Activated T-cell treated with anti-CD3 and anti-CD28 coated beads, Interleukin-2, amount 50 U/mL, for 4 hours (primary cell): ENCODE data around the gene NCKIPSD. TPM values are rescaled to one million over a fixed set of nuclear protein-coding genes. Genes with fewer than 3 reads are reported as not detected.

Experiments used
- ATAC-seq, 2 donors: fragments of 200-7000 bp; cut with Tn5 transposase; one replicate each; pipeline ENCODE4 v1.10.0; 2021
- DNase-seq: peaks from one replicate; pipeline ENCODE4 v3.0.0-alpha.2; 2020
- H3K27me3 Mint-ChIP-seq: one replicate; pipeline ENCODE4 v1.8.0; 2021; ENCODE audit warnings: low read depth, mixed read lengths
- H3K36me3 Mint-ChIP-seq: one replicate; pipeline ENCODE4 v1.8.0; 2022; ENCODE audit warnings: mixed read lengths; ENCODE audit not compliant: insufficient read depth
- H3K4me1 Mint-ChIP-seq: one replicate; pipeline ENCODE4 v1.8.0; 2021; ENCODE audit warnings: low read depth, mixed read lengths
- H3K4me3 Mint-ChIP-seq: one replicate; pipeline ENCODE4 v1.8.0; 2021; ENCODE audit warnings: mild to moderate bottlenecking, moderate library complexity, mixed read lengths
- H3K9me3 Mint-ChIP-seq: one replicate; pipeline ENCODE4 v1.8.0; 2021; ENCODE audit warnings: mixed read lengths
- total RNA-seq, 3 donors: library from RNA; stranded (reverse); gene quantifications; one replicate each; pipeline ENCODE4 v1.2.1, GENCODE V29; 2021

The NCKIPSD gene
- total RNA-seq, 3 donors from 2014 or later = 21.3 to 24.3 (median 22.0) TPM

GRCh38 chr3:48688737-48689075 is 3.0 kb upstream of the NCKIPSD start:
- H3K27me3 Mint-ChIP-seq = no peaks in the 10 kb centered on the region
- no peak overlapping the region for H3K4me3 Mint-ChIP-seq
- no peak for ATAC-seq
- DNase-seq = no peak
- peaks cover 20% of the 10 kb centered on the region for H3K36me3 Mint-ChIP-seq
- peaks cover 17% of the 10 kb centered on the region for H3K4me1 Mint-ChIP-seq
- no peaks in the 10 kb centered on the region for H3K9me3 Mint-ChIP-seq

- no peaks in the 10 kb centered on the region for H3K9me3 Mint-ChIP-seq
- DNase-seq (no peak), ATAC-seq (no peak)
- H3K27me3 Mint-ChIP-seq = no peaks in the 10 kb centered on the region
- peaks cover 18% of the 10 kb centered on the region for H3K36me3 Mint-ChIP-seq
- H3K4me1 Mint-ChIP-seq = peaks cover 19% of the 10 kb centered on the region
- H3K4me3 Mint-ChIP-seq = no peak overlapping the region
Observed at GRCh38 chr3:48688032-48688736, 2.5 kb upstream of the NCKIPSD start.

DNA sequence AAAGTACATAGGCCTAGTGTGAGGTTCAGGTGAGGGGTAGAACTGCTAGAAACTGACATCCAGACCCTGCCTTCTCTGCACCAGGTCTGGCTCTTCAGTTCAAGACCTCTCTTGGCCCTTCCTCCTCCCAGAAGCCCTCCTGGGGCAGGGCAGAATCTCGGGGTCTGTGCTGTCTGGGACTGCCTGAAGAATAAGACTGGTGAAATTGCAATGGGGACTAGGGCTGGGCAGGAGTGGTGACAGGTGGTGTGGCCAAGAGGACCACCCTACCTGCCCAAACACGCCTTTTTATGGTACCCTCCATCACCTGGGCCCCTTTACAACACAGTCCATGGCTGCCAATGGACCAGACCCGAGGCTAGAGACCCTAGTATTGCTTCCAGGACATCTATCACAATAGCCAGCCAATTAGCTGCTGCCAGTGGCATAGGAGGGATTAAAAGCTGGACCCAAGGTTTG is 1.5 kb upstream of the NCKIPSD start:
- peaks cover 19% of the 10 kb centered on the region for H3K4me1 Mint-ChIP-seq
- H3K4me3 Mint-ChIP-seq = no peak overlapping the region
- ATAC-seq (no peak), DNase-seq (no peak)
- H3K27me3 Mint-ChIP-seq = no peaks in the 10 kb centered on the region
- no peaks in the 10 kb centered on the region for H3K9me3 Mint-ChIP-seq
- peaks cover 18% of the 10 kb centered on the region for H3K36me3 Mint-ChIP-seq

DNA sequence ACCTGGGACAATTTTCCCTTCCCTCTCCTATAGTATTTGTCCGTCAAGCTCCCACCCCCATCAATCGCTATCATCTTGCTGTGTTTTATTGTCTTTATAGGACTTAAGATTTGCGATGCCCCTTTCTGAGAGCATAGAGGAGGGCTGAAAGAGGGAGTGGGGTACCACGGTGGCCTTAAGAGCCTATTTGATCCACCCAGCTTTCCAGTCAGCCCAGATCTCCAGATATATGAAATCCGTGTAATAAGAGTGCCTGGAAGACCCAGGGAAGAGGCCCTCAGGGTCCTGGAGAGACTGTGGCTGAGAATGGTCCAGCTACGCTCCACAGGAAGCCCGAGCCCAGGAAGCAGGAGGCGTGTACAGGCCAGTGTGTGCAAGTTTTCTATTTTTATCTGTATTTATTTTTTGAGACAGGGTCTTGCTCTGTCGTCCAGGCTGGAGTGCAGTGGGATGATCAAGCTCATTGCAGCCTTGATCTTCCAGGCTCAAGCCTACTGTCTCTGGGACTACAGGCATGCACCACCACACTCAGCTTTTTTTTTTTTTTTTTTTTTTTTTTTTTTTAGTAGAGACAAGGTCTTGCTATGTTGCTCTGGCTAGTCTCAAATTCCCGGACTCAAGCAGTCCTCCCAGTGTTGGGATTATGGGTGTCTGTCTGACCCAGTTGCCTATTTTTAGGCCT is 964 bp upstream of the NCKIPSD start:
- no peaks in the 10 kb centered on the region for H3K27me3 Mint-ChIP-seq
- no peaks in the 10 kb centered on the region for H3K9me3 Mint-ChIP-seq
- DNase-seq (no peak), ATAC-seq (no peak)
- H3K4me3 Mint-ChIP-seq = peak overlapping the region; percentile 85
- H3K36me3 Mint-ChIP-seq = peaks cover 18% of the 10 kb centered on the region
- H3K4me1 Mint-ChIP-seq = peaks cover 19% of the 10 kb centered on the region

DNA sequence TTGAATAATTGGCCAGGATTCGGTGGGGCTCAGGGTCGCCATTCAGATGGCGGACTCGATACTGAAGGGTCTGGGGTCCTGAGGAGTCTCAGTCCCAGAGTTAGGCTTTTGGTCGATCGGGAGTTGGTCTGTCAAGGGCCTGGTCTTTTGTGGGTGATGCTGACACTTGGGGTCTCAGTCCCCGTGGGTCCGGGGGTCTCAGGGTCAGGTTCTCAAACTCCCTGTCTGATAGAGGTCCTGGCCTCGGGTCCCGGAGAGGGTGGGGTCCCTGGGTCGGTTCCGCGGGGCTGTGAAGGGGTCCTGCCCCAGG is 467 bp downstream of the NCKIPSD start:
- no peaks in the 10 kb centered on the region for H3K9me3 Mint-ChIP-seq
- ATAC-seq (no peak), DNase-seq (no peak)
- peaks cover 23% of the 10 kb centered on the region for H3K36me3 Mint-ChIP-seq
- no peaks in the 10 kb centered on the region for H3K27me3 Mint-ChIP-seq
- H3K4me1 Mint-ChIP-seq = peaks cover 28% of the 10 kb centered on the region
- H3K4me3 Mint-ChIP-seq = peak overlapping the region; percentile 85

GRCh38 chr3:48684480-48685143 is 1.1 kb downstream of the NCKIPSD start:
- Mint-ChIP-seq H3K9me3 (no peaks in the 10 kb centered on the region), H3K4me3 (peak overlapping the region; percentile 82), H3K27me3 (no peaks in the 10 kb centered on the region), H3K36me3 (peaks cover 18% of the 10 kb centered on the region), H3K4me1 (peaks cover 31% of the 10 kb centered on the region)
- no peak for DNase-seq
- ATAC-seq = no peak

- Mint-ChIP-seq H3K36me3 (peaks cover 18% of the 10 kb centered on the region), H3K4me1 (peaks cover 35% of the 10 kb centered on the region), H3K27me3 (no peaks in the 10 kb centered on the region), H3K4me3 (peak overlapping the region; percentile 82), H3K9me3 (no peaks in the 10 kb centered on the region)
- DNase-seq (no peak), ATAC-seq (no peak)
Observed at GRCh38 chr3:48684054-48684349, 1.7 kb downstream of the NCKIPSD start.

DNA sequence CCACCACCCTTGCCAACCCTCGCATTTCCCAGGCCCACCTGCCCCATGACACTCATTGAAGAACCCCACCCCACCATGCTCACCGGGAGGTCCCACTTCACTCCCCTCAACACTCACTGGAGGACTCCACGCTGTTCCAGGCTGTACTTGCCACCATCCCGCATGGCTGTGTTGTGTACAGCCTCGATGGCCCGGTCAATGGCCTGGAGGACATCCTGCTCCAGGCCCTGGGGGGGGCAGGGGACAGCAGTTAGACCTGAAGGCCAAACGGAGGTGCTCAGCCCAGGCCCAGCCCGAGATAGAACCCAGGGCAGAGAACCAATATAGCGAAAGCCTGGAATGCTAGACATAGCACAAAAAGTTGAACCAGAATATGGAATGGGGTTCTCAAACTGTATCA is 2.9 kb downstream of the NCKIPSD start:
- peaks cover 21% of the 10 kb centered on the region for H3K36me3 Mint-ChIP-seq
- no peaks in the 10 kb centered on the region for H3K9me3 Mint-ChIP-seq
- no peak for ATAC-seq
- H3K4me1 Mint-ChIP-seq = peaks cover 35% of the 10 kb centered on the region
- no peak for DNase-seq
- H3K27me3 Mint-ChIP-seq = no peaks in the 10 kb centered on the region
- no peak overlapping the region for H3K4me3 Mint-ChIP-seq

GRCh38 chr3:48681974-48682610 is 3.6 kb downstream of the NCKIPSD start:
- Mint-ChIP-seq H3K9me3 (no peaks in the 10 kb centered on the region), H3K36me3 (peaks cover 26% of the 10 kb centered on the region), H3K4me1 (peaks cover 35% of the 10 kb centered on the region), H3K27me3 (no peaks in the 10 kb centered on the region), H3K4me3 (no peak overlapping the region)
- DNase-seq (no peak), ATAC-seq (no peak)

DNA sequence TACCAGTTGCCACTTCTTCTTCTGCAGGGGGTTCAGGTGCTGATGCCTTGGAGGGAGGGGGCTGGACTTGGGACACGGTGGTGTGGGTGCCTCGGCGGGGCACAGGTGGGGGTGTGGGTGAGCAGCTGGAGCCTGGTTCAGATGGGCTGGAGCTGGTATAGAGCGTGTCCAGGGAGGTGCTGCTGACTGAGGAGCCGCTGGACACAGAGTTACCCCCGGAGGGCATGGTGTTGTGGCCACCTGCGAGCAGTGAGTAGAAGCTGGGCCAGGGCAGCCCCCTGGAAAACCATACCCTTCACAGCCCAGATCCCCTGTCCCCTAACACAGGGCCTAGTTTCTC is 4.2 kb downstream of the NCKIPSD start:
- H3K4me1 Mint-ChIP-seq = peaks cover 33% of the 10 kb centered on the region

DNA sequence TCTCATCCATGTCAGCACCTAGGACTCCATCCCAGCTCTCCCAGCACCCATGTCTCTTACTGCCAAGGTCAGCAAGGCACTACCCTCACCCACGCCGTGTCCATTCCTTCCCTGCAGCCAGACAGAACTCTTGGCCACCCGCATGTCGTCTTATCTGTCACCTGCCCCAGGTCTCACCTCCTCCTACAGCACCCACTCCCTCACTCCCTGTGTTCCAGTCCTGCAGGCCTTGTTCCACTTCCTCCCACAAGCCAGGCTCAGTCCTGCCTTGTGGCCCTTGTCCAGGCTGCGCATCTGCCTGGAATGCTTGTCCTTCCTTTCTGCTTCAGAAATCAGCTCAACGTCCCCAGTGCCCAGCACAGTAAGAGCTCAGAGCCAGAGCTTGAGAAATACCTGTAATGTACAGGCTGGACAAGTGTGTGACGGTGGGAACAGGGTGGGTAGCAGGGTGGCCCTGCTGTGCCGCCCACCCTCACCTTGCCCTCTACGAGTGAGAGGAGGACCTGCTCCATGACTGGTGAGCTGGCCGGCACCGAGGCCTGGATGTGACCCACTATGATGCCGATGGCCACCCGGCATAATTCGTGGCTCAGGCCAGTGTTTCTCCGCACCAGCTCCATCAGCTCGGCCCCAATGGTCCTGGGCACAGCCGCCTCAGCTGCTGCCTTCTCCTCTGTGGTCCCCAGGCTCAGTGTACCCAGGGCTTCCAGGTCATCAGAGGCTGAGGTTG is 4.7 kb downstream of the NCKIPSD start:
- no peaks in the 10 kb centered on the region for H3K27me3 Mint-ChIP-seq

More for the DNA sequence above, 4.2 kb downstream of the NCKIPSD start:
- DNase-seq (no peak), ATAC-seq (no peak)
- no peaks in the 10 kb centered on the region for H3K27me3 Mint-ChIP-seq
- no peaks in the 10 kb centered on the region for H3K9me3 Mint-ChIP-seq
- H3K4me3 Mint-ChIP-seq = no peak overlapping the region
- H3K36me3 Mint-ChIP-seq = peaks cover 26% of the 10 kb centered on the region

GRCh38 chr3:48679411-48680391 is 6.0 kb downstream of the NCKIPSD start:
- peaks cover 31% of the 10 kb centered on the region for H3K36me3 Mint-ChIP-seq
- DNase-seq = no peak
- no peak for ATAC-seq
- H3K27me3 Mint-ChIP-seq = no peaks in the 10 kb centered on the region
- peaks cover 26% of the 10 kb centered on the region for H3K4me1 Mint-ChIP-seq
- H3K4me3 Mint-ChIP-seq = no peak overlapping the region
- H3K9me3 Mint-ChIP-seq = no peaks in the 10 kb centered on the region

More for the DNA sequence above, 4.7 kb downstream of the NCKIPSD start:
- ATAC-seq (no peak), DNase-seq (no peak)
- Mint-ChIP-seq H3K4me1 (peaks cover 31% of the 10 kb centered on the region), H3K4me3 (no peak overlapping the region), H3K9me3 (no peaks in the 10 kb centered on the region), H3K36me3 (peaks cover 31% of the 10 kb centered on the region)

DNA sequence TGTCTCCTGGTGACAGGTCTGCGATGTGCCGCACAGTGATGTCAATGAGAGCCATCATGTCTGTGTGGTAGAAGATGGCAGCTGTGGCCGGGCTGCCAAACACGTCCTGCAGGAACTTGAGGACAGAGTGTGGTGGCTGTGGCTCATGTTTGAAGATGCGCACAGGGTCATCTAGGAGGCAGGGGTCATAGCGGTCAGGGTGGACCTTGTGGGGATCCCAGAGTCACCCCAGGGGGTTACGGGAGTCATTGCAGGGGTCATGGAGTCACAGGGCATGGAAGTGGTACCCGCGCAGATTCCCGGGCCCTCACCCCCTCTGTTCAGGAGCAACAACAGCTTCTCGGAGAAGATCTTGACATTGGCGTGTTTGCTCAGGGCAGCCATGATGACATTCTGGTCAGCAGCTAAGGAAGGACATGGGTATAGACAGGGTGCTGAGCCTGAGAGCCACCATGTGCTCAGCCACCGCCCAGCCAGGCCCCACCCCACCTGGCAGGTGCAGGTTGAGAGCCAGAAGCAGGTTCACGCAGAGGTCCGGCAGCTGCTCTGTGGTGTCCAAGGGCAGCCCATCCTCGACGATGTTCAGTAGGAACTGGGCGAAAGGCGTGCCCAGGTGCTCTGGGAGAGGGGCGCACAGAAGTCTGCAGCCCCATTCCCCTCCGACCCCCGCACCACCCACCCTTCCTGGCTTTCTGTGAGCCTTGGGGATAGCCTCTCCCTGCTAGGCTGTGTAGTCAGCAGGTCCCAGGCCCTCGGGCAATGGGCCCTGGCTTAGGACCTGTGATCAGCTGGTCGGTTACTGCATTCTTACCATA is 6.9 kb downstream of the NCKIPSD start:
- no peak overlapping the region for H3K4me3 Mint-ChIP-seq
- H3K9me3 Mint-ChIP-seq = no peaks in the 10 kb centered on the region
- no peaks in the 10 kb centered on the region for H3K27me3 Mint-ChIP-seq
- peaks cover 18% of the 10 kb centered on the region for H3K4me1 Mint-ChIP-seq
- H3K36me3 Mint-ChIP-seq = peaks cover 31% of the 10 kb centered on the region
- no peak for ATAC-seq
- DNase-seq = no peak
